ENCODE data around the gene TRIM40.
"Not testable (repeated sequence)": the region's sequence is repeated elsewhere in the genome, so short reads cannot be mapped to it uniquely, and the experiment has no call there.

Gene TRIM40

GRCh38 chr6:30165238-30165637 is 29.3 kb downstream of the TRIM40 start:
- not testable (repeated sequence) for DNase-seq

- no peak for DNase-seq
Measured at GRCh38 chr6:30167101-30167500, 31.2 kb downstream of the TRIM40 start.

GRCh38 chr6:30168741-30169140 is 32.8 kb downstream of the TRIM40 start:
- DNase-seq: no peak

- DNase-seq: peak; percentile 79 to 89
Measured at GRCh38 chr6:30169658-30170614, 34.0 kb downstream of the TRIM40 start.

- DNase-seq: no peak
Measured at GRCh38 chr6:30171677-30172471, 35.9 kb downstream of the TRIM40 start.

- no peak for DNase-seq
Measured at GRCh38 chr6:30172681-30173080, 36.7 kb downstream of the TRIM40 start.

- DNase-seq: no peak
Measured at GRCh38 chr6:30175765-30176164, 39.8 kb downstream of the TRIM40 start.

- no peak for DNase-seq
Measured at GRCh38 chr6:30178837-30179236, 42.9 kb downstream of the TRIM40 start.

GRCh38 chr6:30180145-30180544 is 44.2 kb downstream of the TRIM40 start:
- no peak for DNase-seq

- DNase-seq: no peak
Measured at GRCh38 chr6:30184417-30185031, 48.6 kb downstream of the TRIM40 start.

GRCh38 chr6:30185846-30186484 is 50.0 kb downstream of the TRIM40 start:
- no peak for DNase-seq

GRCh38 chr6:30188541-30188940 is 52.6 kb downstream of the TRIM40 start:
- DNase-seq: no peak

GRCh38 chr6:30192076-30192475 is 56.1 kb downstream of the TRIM40 start:
- no peak for DNase-seq

- no peak for DNase-seq
Measured at GRCh38 chr6:30194797-30195690, 59.1 kb downstream of the TRIM40 start.

- DNase-seq: no peak
Measured at GRCh38 chr6:30195951-30196350, 60.0 kb downstream of the TRIM40 start.

GRCh38 chr6:30196376-30196775 is 60.4 kb downstream of the TRIM40 start:
- no peak for DNase-seq

Measured in Kasumi-1 (cell line).